HepG2 (cell line): Measurements from ENCODE around the gene SLC7A10. TPM values are rescaled to one million over a fixed set of nuclear protein-coding genes. Genes with fewer than 3 reads are reported as not detected.

Experiments
- ATM ChIP-seq: fragments of 450-650 bp; IDR thresholded peaks from 2 replicates; pipeline ENCODE4 v1.7.1; 2017; ENCODE audit warnings: mild to moderate bottlenecking, borderline replicate concordance
- DMAP1 ChIP-seq: IDR thresholded peaks from 2 replicates; pipeline ENCODE4 v1.6.1; 2016
- MAFF ChIP-seq: IDR thresholded peaks from 2 replicates; pipeline ENCODE4 v1.6.1; 2011; ENCODE audit warnings: low read depth, low read length, improper control_type of control experiment
- NONO ChIP-seq, 2 experiments: fragments of 450-650 bp in 1 of 2; sonication (generic) in 1 of 2; formaldehyde crosslinking in 1 of 2; IDR thresholded peaks in 1 of 2; conservative IDR thresholded peaks in 1 of 2; 2 replicates each; pipeline versions ENCODE4 v1.6.1 to v1.8.0; 2017 to 2022; ENCODE audit warnings: mild to moderate bottlenecking in 1 of 2, missing genetic modification reagents in 1 of 2, moderate library complexity in 1 of 2
- RARA ChIP-seq: IDR thresholded peaks from 2 replicates; pipeline ENCODE4 v1.6.1; 2016; ENCODE audit warnings: missing genetic modification reagents, missing compliant biosample characterization
- ZBTB38 ChIP-seq: sonication (generic); formaldehyde crosslinking; IDR thresholded peaks from 2 replicates; pipeline ENCODE4 v1.5.1; 2020; ENCODE audit warnings: mild to moderate bottlenecking, missing genetic modification reagents
- ZBTB7A ChIP-seq: sonication (generic); formaldehyde crosslinking; IDR thresholded peaks from 2 replicates; pipeline ENCODE4 v1.8.0; 2022; ENCODE audit warnings: mild to moderate bottlenecking, missing genetic modification reagents
- ZFP36L2 ChIP-seq: sonication (generic); formaldehyde crosslinking; IDR thresholded peaks from 2 replicates; pipeline ENCODE4 v1.4.0; 2020; ENCODE audit warnings: missing genetic modification reagents
- ZHX2 ChIP-seq, 2 experiments: sonication (generic) in 1 of 2; formaldehyde crosslinking in 1 of 2; IDR thresholded peaks; 2 replicates each; pipeline versions ENCODE4 v1.6.1 to v1.9.0; 2014 to 2022; ENCODE audit warnings: antibody characterized with exemption in 1 of 2, borderline replicate concordance in 1 of 2, inconsistent platforms in 1 of 2, low read depth in 1 of 2, missing genetic modification reagents in 1 of 2
- ZNF557 ChIP-seq: sonication (generic); formaldehyde crosslinking; IDR thresholded peaks from 2 replicates; pipeline ENCODE4 v1.4.0; 2020; ENCODE audit warnings: missing genetic modification reagents
- polyA plus RNA-seq, 8 experiments: library from polyadenylated mRNA; depleted of rRNA in 3 of 8; stranded (reverse) in 7 of 8; unstranded in 1 of 8; fragments of >200 nt; fragmentation: Illumina TruSeq in 4 of 8; extraction: Trizol in 4 of 8; gene quantifications; 2 replicates each; pipeline versions ENCODE4 v1.2.1 to v1.2.3, GENCODE V29; 2011 to 2016; ENCODE audit warnings: low read depth in 4 of 8, missing spikeins in 1 of 8, mixed read lengths in 1 of 8; ENCODE audit not compliant: insufficient read depth in 1 of 8
- total RNA-seq, 5 experiments: library from RNA; depleted of rRNA; stranded (reverse); fragments of >200 nt; fragmentation: Illumina TruSeq; extraction: Trizol; gene quantifications; 2 replicates each; pipeline ENCODE4 v1.2.3, GENCODE V29; 2016; ENCODE audit warnings: low read depth in 1 of 5
- TF ChIP-seq, protein P1 (sequence below): sonication (generic); formaldehyde crosslinking; IDR thresholded peaks from 2 replicates; pipeline ENCODE4 v1.5.1; 2020; ENCODE audit warnings: mild to moderate bottlenecking, missing genetic modification reagents, moderate library complexity
- TF ChIP-seq, protein P2 (sequence below): sonication (generic); formaldehyde crosslinking; IDR thresholded peaks from 2 replicates; pipeline ENCODE4 v1.8.1; 2023; ENCODE audit warnings: mild to moderate bottlenecking, moderate library complexity, missing genetic modification reagents
- TF ChIP-seq, protein P3 (sequence below): sonication (generic); formaldehyde crosslinking; IDR thresholded peaks from 2 replicates; pipeline ENCODE4 v1.4.0; 2020; ENCODE audit warnings: missing genetic modification reagents
- TF ChIP-seq, protein P4 (sequence below): sonication (generic); formaldehyde crosslinking; IDR thresholded peaks from 2 replicates; pipeline ENCODE4 v1.5.1; 2020; ENCODE audit warnings: mild to moderate bottlenecking, moderate library complexity, missing genetic modification reagents

The SLC7A10 gene
- total and polyA plus RNA-seq, 2 of the 13 experiments (the other 11 are each of a cell fraction or from before 2014, with no cell fraction given), result 1.1 to 2.2 TPM

- TF ChIP-seq ZHX2 (IDR thresholded peaks at IDR 0.05; ENCODE audit: low read depth) (no peak), ZHX2 (CRISPR knock-in tag; IDR thresholded peaks at IDR 0.05; ENCODE audit: borderline replicate concordance) (no peak), DMAP1 (CRISPR knock-in tag) (no peak; the same call in 1 of the 2 replicates), ZNF557 (CRISPR knock-in tag) (no peak), NONO (IDR thresholded peaks at IDR 0.05) (no peak), NONO (CRISPR knock-in tag; conservative IDR thresholded peaks at IDR 0.05) (0 out of 2 replicates have a peak, but pooled peaks have one; percentile 15), ZBTB7A (no peak), MAFF (no peak), ZFP36L2 (CRISPR knock-in tag) (no peak), RARA (CRISPR knock-in tag) (peak; percentile 92), ATM (no peak), ZBTB38 (CRISPR knock-in tag) (no peak)
- TF ChIP-seq, protein P1, sequence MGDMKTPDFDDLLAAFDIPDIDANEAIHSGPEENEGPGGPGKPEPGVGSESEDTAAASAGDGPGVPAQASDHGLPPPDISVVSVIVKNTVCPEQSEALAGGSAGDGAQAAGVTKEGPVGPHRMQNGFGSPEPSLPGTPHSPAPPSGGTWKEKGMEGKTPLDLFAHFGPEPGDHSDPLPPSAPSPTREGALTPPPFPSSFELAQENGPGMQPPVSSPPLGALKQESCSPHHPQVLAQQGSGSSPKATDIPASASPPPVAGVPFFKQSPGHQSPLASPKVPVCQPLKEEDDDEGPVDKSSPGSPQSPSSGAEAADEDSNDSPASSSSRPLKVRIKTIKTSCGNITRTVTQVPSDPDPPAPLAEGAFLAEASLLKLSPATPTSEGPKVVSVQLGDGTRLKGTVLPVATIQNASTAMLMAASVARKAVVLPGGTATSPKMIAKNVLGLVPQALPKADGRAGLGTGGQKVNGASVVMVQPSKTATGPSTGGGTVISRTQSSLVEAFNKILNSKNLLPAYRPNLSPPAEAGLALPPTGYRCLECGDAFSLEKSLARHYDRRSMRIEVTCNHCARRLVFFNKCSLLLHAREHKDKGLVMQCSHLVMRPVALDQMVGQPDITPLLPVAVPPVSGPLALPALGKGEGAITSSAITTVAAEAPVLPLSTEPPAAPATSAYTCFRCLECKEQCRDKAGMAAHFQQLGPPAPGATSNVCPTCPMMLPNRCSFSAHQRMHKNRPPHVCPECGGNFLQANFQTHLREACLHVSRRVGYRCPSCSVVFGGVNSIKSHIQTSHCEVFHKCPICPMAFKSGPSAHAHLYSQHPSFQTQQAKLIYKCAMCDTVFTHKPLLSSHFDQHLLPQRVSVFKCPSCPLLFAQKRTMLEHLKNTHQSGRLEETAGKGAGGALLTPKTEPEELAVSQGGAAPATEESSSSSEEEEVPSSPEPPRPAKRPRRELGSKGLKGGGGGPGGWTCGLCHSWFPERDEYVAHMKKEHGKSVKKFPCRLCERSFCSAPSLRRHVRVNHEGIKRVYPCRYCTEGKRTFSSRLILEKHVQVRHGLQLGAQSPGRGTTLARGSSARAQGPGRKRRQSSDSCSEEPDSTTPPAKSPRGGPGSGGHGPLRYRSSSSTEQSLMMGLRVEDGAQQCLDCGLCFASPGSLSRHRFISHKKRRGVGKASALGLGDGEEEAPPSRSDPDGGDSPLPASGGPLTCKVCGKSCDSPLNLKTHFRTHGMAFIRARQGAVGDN (CRISPR knock-in tag), result peak; percentile 69
- TF ChIP-seq, protein P2, sequence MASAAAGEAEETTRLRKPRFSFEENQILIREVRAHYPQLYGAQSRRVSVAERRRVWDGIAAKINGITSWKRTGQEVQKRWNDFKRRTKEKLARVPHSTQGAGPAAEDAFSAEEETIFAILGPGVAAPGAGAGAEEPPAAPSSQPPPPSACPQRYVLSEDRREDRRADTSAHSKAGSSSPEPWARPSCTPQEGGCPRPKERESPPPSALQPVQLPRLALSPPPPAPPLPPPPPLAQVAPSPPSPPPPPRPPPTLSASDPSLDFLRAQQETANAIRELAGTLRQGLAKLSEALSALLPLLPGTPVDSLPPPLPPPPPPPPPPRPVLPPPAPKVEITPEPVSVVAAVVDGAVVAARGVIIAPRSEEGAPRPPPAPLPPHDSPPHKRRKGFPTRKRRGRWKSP (CRISPR knock-in tag), result no peak
- TF ChIP-seq, protein P3, sequence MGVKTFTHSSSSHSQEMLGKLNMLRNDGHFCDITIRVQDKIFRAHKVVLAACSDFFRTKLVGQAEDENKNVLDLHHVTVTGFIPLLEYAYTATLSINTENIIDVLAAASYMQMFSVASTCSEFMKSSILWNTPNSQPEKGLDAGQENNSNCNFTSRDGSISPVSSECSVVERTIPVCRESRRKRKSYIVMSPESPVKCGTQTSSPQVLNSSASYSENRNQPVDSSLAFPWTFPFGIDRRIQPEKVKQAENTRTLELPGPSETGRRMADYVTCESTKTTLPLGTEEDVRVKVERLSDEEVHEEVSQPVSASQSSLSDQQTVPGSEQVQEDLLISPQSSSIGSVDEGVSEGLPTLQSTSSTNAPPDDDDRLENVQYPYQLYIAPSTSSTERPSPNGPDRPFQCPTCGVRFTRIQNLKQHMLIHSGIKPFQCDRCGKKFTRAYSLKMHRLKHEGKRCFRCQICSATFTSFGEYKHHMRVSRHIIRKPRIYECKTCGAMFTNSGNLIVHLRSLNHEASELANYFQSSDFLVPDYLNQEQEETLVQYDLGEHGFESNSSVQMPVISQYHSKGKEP (CRISPR knock-in tag), result no peak
- TF ChIP-seq, protein P4, sequence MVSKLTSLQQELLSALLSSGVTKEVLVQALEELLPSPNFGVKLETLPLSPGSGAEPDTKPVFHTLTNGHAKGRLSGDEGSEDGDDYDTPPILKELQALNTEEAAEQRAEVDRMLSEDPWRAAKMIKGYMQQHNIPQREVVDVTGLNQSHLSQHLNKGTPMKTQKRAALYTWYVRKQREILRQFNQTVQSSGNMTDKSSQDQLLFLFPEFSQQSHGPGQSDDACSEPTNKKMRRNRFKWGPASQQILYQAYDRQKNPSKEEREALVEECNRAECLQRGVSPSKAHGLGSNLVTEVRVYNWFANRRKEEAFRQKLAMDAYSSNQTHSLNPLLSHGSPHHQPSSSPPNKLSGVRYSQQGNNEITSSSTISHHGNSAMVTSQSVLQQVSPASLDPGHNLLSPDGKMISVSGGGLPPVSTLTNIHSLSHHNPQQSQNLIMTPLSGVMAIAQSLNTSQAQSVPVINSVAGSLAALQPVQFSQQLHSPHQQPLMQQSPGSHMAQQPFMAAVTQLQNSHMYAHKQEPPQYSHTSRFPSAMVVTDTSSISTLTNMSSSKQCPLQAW (CRISPR knock-in tag), result 0 out of 2 replicates have a peak, but pooled peaks have one; percentile 24
These were observed 22.9 kb upstream of the SLC7A10 start (continued) for GRCh38 chr19:33248553-33248953.
